HG02870 (cell line): Measurements from ENCODE around the gene PPFIA4.

ENCODE experiments used
- ATAC-seq: cut with Tn5 transposase; IDR thresholded peaks from one replicate; pipeline ENCODE4 v1.9.1; 2021; ENCODE audit warnings: mild to moderate bottlenecking, moderate library complexity; ENCODE audit not compliant: unreplicated experiment

PPFIA4 gene

GRCh38 chr1:203081465-203082230, 55.4 kb downstream of the PPFIA4 start:
- ATAC-seq = no peak

GRCh38 chr1:203082231-203082505, 55.9 kb downstream of the PPFIA4 start:
- no peak for ATAC-seq

GRCh38 chr1:203082571-203083462, 56.5 kb downstream of the PPFIA4 start:
- no peak for ATAC-seq

GRCh38 chr1:203083463-203083921, 57.2 kb downstream of the PPFIA4 start:
- ATAC-seq = no peak

GRCh38 chr1:203084588-203085527, 58.6 kb downstream of the PPFIA4 start:
- ATAC-seq = no peak

- ATAC-seq = no peak
Observed at GRCh38 chr1:203085528-203086406, 59.5 kb downstream of the PPFIA4 start, which contains the start of gene MYOG. Gene MYOG, minus strand, starts transcription at chr1:203086012. Its CDS starts 51 bp downstream, at chr1:203085961.

- ATAC-seq = no peak
Observed at GRCh38 chr1:203086992-203087763, 60.9 kb downstream of the PPFIA4 start.

GRCh38 chr1:203088441-203088840, 62.1 kb downstream of the PPFIA4 start:
- ATAC-seq = no peak

- no peak for ATAC-seq
Observed at GRCh38 chr1:203089001-203089650, 62.8 kb downstream of the PPFIA4 start.

GRCh38 chr1:203089651-203090045, 63.4 kb downstream of the PPFIA4 start:
- no peak for ATAC-seq

- ATAC-seq = no peak
Observed at GRCh38 chr1:203090421-203091198, 64.3 kb downstream of the PPFIA4 start.

GRCh38 chr1:203091199-203091477, 64.8 kb downstream of the PPFIA4 start:
- ATAC-seq = no peak

- ATAC-seq = no peak
Observed at GRCh38 chr1:203091761-203092330, 65.6 kb downstream of the PPFIA4 start.

GRCh38 chr1:203093754-203094410, 67.6 kb downstream of the PPFIA4 start:
- no peak for ATAC-seq

- ATAC-seq = no peak
Observed at GRCh38 chr1:203095061-203095690, 68.9 kb downstream of the PPFIA4 start.

GRCh38 chr1:203096566-203096965, 70.3 kb downstream of the PPFIA4 start:
- ATAC-seq = no peak

GRCh38 chr1:203097001-203097400, 70.7 kb downstream of the PPFIA4 start:
- ATAC-seq = no peak
